Measurements from ENCODE around the gene RNU6-1. TPM values are rescaled to one million over a fixed set of nuclear protein-coding genes. Genes with fewer than 3 reads are reported as not detected.

RNU6-1 gene
- total RNA-seq, 3 donors from 2014 or later: not detected

DNA sequence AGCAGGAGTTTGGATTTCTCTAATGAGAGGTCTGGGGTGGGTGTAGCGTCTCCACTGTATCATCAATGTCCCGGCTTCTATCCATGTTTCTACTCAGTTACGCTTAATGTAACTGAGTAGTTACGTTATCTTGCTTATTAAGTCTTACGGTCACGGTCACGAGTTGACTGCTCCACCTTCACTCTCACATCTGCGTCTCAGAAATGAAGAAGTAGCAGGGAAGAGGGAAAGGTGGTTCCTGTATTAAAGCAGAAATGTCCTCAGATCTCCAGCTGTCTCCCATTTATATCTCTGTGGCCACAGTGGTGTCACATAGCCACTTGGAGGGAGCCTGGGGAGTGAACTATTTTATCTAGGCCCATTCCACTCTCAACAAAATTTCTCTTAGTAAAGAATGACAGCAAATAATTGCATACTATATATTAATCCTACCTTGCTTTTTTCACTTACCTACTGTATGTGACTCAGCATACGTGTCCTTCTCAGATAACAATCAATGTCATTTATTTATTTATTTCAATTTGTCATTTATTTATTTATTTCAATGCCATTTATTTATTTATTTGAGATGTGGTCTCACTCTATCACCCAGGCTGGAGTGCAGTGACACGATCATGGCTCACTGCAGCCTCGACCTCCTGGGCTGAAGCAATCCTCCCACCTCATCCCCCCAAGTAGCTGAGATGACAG is 39.7 kb upstream of the RNU6-1 start:
- no peaks in the 10 kb centered on the region for H3K36me3 ChIP-seq
- intact Hi-C loops (cut with DNase I; ENCODE audit: low total_unique reads): no loop called here
- no peaks in the 10 kb centered on the region for H3K4me1 ChIP-seq
- H3K9me3 ChIP-seq: no peaks in the 10 kb centered on the region
- TF ChIP-seq POLR2A (IDR thresholded peaks at IDR 0.05) (no peak), POLR2AphosphoS5 (IDR thresholded peaks at IDR 0.05) (no peak)
- TF ChIP-seq, protein P1, sequence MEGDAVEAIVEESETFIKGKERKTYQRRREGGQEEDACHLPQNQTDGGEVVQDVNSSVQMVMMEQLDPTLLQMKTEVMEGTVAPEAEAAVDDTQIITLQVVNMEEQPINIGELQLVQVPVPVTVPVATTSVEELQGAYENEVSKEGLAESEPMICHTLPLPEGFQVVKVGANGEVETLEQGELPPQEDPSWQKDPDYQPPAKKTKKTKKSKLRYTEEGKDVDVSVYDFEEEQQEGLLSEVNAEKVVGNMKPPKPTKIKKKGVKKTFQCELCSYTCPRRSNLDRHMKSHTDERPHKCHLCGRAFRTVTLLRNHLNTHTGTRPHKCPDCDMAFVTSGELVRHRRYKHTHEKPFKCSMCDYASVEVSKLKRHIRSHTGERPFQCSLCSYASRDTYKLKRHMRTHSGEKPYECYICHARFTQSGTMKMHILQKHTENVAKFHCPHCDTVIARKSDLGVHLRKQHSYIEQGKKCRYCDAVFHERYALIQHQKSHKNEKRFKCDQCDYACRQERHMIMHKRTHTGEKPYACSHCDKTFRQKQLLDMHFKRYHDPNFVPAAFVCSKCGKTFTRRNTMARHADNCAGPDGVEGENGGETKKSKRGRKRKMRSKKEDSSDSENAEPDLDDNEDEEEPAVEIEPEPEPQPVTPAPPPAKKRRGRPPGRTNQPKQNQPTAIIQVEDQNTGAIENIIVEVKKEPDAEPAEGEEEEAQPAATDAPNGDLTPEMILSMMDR (IDR thresholded peaks at IDR 0.05): no peak
- no peak overlapping the region for H3K27ac ChIP-seq
- DNase-seq (ENCODE audit: low spot score in 2 of 2): no peak
- no peaks in the 10 kb centered on the region for H3K27me3 ChIP-seq
- no peak overlapping the region for H3K4me3 ChIP-seq

DNA sequence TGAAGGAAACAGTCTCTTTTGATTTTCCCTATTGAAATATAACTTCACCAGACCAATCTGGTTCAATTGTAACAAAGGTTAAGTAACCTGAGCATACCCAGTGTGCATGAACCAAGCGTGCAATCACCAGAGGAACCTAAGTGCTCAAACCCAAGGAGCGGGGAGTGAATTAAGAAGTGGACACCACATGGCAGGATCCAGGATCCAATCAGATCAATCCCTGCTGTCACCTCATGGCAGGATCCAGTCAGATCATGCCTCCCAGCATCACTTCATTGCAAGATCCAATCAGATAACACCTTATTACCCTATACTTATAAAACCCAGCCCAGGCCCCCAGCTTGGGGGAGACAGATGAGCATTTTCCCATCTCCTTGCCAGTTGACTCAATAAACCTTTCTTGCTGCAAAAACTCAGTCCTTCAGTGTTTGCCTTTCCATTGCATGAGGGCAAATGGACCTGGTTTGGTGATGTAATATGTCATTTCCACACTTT is 38.9 kb upstream of the RNU6-1 start:
- TF ChIP-seq POLR2A (IDR thresholded peaks at IDR 0.05) (no peak), POLR2AphosphoS5 (IDR thresholded peaks at IDR 0.05) (no peak)
- TF ChIP-seq, protein P1 (IDR thresholded peaks at IDR 0.05): no peak
- intact Hi-C loops (cut with DNase I; ENCODE audit: low total_unique reads): no loop called here
- Histone ChIP-seq H3K9me3 (peaks cover 0 to 1% of the 10 kb centered on the region in 2 donors), H3K4me1 (no peaks in the 10 kb centered on the region), H3K4me3 (no peak overlapping the region), H3K27ac (no peak overlapping the region), H3K36me3 (no peaks in the 10 kb centered on the region), H3K27me3 (no peaks in the 10 kb centered on the region)
- DNase-seq (ENCODE audit: low spot score in 2 of 2): no peak

DNA sequence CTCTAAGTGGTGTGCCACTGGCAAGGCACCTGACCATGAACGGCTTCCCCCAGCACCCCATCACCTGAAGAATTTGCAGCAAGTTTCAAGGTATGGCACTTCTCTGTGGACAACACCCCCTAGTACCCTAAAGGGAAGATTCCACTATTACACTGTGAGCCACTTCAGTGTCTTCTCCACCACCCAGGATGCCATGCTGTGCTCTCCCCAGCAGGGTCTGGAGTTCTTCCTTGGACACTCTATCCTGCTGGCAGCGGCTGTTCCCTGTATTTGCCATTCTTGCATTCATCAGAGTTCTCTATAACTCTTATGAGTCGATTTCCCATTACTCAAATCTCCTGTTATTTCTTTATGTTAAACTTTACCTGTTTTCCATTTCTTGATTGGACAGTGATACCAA is 33.9 kb upstream of the RNU6-1 start:
- no peaks in the 10 kb centered on the region for H3K36me3 ChIP-seq
- no peak for DNase-seq (ENCODE audit: low spot score in 2 of 2)
- no peaks in the 10 kb centered on the region for H3K4me1 ChIP-seq
- H3K9me3 ChIP-seq: peaks cover 4% of the 10 kb centered on the region in 2 donors
- H3K27me3 ChIP-seq: no peaks in the 10 kb centered on the region
- no peak overlapping the region for H3K27ac ChIP-seq
- no peak overlapping the region for H3K4me3 ChIP-seq
- TF ChIP-seq POLR2A (IDR thresholded peaks at IDR 0.05): no peak
- TF ChIP-seq POLR2AphosphoS5 (IDR thresholded peaks at IDR 0.05): no peak
- TF ChIP-seq, protein P1 (IDR thresholded peaks at IDR 0.05): no peak
- intact Hi-C loops (cut with DNase I; ENCODE audit: low total_unique reads): no loop called here

DNA sequence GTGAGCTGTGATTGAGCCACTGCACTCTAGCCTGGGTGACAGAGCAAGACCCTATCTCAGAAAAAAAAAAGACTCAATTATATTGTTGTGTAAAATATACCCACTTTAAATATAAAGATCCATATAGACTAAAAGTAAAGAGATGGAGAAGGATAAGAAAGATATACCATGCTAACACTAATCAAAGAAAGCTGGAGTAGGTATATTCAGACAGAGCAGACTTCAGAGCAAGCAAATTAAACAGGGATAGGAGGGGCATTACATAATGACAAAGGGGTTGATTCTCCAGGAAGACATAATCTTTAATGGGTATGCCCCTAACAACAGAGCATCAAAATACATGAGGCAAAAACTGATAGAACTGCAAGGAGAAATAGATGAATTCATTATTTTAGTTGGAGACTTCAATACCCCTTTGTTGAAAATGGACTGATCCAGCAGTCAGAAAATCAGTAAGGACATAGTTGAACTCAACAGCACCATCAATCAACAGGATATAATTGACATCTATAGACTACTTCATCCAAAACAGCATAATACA is 31.1 kb upstream of the RNU6-1 start:
- Histone ChIP-seq H3K27ac (no peak overlapping the region), H3K4me1 (no peaks in the 10 kb centered on the region), H3K36me3 (no peaks in the 10 kb centered on the region), H3K9me3 (peaks cover 4% of the 10 kb centered on the region in 2 donors), H3K4me3 (no peak overlapping the region), H3K27me3 (no peaks in the 10 kb centered on the region)
- no peak for DNase-seq (ENCODE audit: low spot score in 2 of 2)
- intact Hi-C loops (cut with DNase I; ENCODE audit: low total_unique reads): no loop called here
- TF ChIP-seq POLR2AphosphoS5 (IDR thresholded peaks at IDR 0.05) (no peak), POLR2A (IDR thresholded peaks at IDR 0.05) (no peak)

DNA sequence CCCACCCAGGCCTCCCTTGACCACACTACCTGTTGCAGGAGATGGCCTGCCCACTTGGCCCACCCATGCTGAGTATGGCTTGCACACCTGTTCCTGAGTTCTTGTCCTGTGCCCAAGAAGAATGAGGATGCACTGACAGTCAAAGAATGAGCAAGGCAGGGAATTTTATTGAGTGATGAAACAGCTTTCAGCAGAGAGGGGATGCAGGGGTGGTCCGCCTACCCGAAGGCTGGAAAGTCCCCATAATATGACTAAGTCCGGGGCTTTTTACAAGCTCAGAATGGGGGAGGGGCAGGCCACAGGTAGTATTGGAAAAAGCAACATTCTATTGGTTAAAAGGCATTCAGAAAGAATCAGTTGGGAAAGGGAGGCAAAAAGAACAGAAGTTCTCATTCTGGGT is 29.9 kb upstream of the RNU6-1 start:
- intact Hi-C loops (cut with DNase I; ENCODE audit: low total_unique reads): loop anchor here (10.0 kb wide), 1 partner anchor 285 kb away; no protein-coding TSS in a partner anchor

DNA sequence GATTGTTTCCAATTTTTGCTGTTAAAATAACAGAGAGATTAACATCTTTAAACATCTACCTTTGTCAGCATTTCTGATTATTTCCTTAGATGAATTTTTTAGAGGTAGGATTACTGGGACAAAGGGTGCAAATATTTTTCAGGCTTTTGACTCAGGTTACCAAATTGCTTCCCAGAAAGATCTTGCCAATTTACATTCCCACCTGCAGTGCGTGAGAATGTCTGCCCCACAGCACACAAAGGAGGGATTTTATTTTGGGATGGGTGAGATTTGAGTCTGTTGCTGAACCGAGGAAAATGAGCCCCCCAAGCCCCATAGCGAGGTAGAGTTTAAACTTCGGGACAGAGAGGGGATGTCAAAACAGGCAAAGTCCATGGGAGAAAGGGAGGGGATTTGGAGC is 25.9 kb upstream of the RNU6-1 start:
- TF ChIP-seq, protein P1 (IDR thresholded peaks at IDR 0.05): no peak
- TF ChIP-seq POLR2A (IDR thresholded peaks at IDR 0.05): no peak
- no peak for TF ChIP-seq POLR2AphosphoS5 (IDR thresholded peaks at IDR 0.05)
- Histone ChIP-seq H3K4me1 (no peaks in the 10 kb centered on the region), H3K27me3 (no peaks in the 10 kb centered on the region)

More for the DNA sequence above, 29.9 kb upstream of the RNU6-1 start:
- Histone ChIP-seq H3K36me3 (no peaks in the 10 kb centered on the region), H3K4me1 (no peaks in the 10 kb centered on the region), H3K27me3 (no peaks in the 10 kb centered on the region), H3K9me3 (peaks cover 4% of the 10 kb centered on the region in 2 donors), H3K27ac (no peak overlapping the region), H3K4me3 (no peak overlapping the region)
- TF ChIP-seq POLR2AphosphoS5 (IDR thresholded peaks at IDR 0.05): no peak
- DNase-seq (ENCODE audit: low spot score in 2 of 2): no peak

More for the DNA sequence above, 25.9 kb upstream of the RNU6-1 start:
- H3K27ac ChIP-seq: no peak overlapping the region
- H3K4me3 ChIP-seq: no peak overlapping the region
- H3K36me3 ChIP-seq: no peaks in the 10 kb centered on the region
- intact Hi-C loops (cut with DNase I; ENCODE audit: low total_unique reads): loop anchor here (10.0 kb wide), 1 partner anchor 289 kb away; no protein-coding TSS in a partner anchor
- H3K9me3 ChIP-seq: peaks cover 0 to 4% of the 10 kb centered on the region in 2 donors
- DNase-seq (ENCODE audit: low spot score in 2 of 2): no peak

All from breast epithelium (tissue), 4 donors.